Activated CD4-positive, alpha-beta T cell treated with anti-CD3 and anti-CD28 coated beads, Interleukin-2, amount 10 ng/mL, durations not matched to agents 7 days and 5 days (primary cell): Measurements from ENCODE around the gene CCNK. TPM values are rescaled to one million over a fixed set of nuclear protein-coding genes. Genes with fewer than 3 reads are reported as not detected.

Experiments used
- CTCF ChIA-PET: fragments of 350-600 bp; sonication (Branson Sonifier 250); formaldehyde crosslinking; loops from one replicate; lab custom pipeline; 2021; ENCODE audit warnings: antibody characterized with exemption; lab: Charles Lee
- POLR2A ChIA-PET: fragments of 350-600 bp; sonication (Branson Sonifier 250); formaldehyde crosslinking; loops from one replicate; lab custom pipeline; 2021; ENCODE audit warnings: antibody characterized with exemption; lab: Charles Lee
- DNase-seq: peaks from one replicate; pipeline ENCODE4 v3.0.0-alpha.2; 2020
- H3K27ac Mint-ChIP-seq: one replicate; pipeline ENCODE4 v1.8.0; 2021; ENCODE audit warnings: mild to moderate bottlenecking, moderate library complexity, mixed read lengths
- H3K27me3 Mint-ChIP-seq: one replicate; pipeline ENCODE4 v1.8.0; 2021; ENCODE audit warnings: mixed read lengths
- H3K36me3 Mint-ChIP-seq: one replicate; pipeline ENCODE4 v1.8.0; 2021; ENCODE audit warnings: low read depth, mixed read lengths
- H3K4me1 Mint-ChIP-seq: one replicate; pipeline ENCODE4 v1.8.0; 2021; ENCODE audit warnings: mixed read lengths
- H3K4me3 Mint-ChIP-seq: one replicate; pipeline ENCODE4 v1.8.0; 2021; ENCODE audit warnings: mild to moderate bottlenecking, moderate library complexity, mixed read lengths
- H3K9me3 Mint-ChIP-seq: one replicate; pipeline ENCODE4 v1.8.0; 2021; ENCODE audit warnings: mixed read lengths
- total RNA-seq, 2 experiments: library from RNA; stranded (reverse); gene quantifications; one replicate each; pipeline ENCODE4 v1.2.3, GENCODE V29; 2021

Gene CCNK
- total RNA-seq, 2 experiments from 2014 or later: 85.5 to 86.8 TPM

DNA sequence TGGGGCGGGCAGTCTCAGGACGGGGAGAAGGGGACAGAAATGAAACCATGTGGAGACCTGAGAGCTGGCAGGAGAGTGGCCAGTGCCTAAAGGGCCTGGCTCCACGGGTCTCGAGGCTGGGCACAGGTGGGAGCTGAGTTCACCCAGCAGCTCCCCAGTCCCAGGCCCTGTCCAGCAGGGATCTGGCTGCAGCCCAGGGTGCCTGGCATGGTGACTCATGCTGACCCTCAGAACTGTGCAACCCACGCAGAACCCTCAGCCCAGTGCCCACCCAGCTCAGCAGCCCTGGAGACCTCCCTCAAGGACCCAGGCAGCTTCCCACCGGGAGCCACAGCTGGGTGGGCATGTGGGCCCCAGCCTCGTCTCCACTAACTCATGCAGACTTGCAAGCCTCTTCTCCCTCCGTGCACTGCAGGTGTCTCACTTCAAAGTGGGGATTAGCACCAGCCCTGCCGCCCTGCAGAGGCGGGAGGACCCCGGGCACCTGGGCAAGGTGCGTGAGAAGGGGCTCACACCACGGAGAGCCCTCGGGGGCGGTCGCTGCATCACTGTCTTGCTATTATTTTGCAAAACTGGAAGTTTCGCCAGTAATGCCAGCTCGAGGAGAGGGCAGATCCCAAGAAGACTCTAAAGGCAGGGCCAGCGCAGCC lies 46.3 kb downstream of the CCNK start:
- Mint-ChIP-seq H3K27ac (peak overlapping the region; percentile 46), H3K27me3 (no peaks in the 10 kb centered on the region), H3K36me3 (no peaks in the 10 kb centered on the region), H3K9me3 (no peaks in the 10 kb centered on the region), H3K4me1 (peaks cover 17% of the 10 kb centered on the region), H3K4me3 (no peak overlapping the region)
- POLR2A ChIA-PET: no interaction called here
- DNase-seq: no peak
- CTCF ChIA-PET: interaction anchor here (2.0 kb wide), 1 partner anchor 106 kb away, joined by 6 read pairs; no protein-coding TSS in a partner anchor

DNA sequence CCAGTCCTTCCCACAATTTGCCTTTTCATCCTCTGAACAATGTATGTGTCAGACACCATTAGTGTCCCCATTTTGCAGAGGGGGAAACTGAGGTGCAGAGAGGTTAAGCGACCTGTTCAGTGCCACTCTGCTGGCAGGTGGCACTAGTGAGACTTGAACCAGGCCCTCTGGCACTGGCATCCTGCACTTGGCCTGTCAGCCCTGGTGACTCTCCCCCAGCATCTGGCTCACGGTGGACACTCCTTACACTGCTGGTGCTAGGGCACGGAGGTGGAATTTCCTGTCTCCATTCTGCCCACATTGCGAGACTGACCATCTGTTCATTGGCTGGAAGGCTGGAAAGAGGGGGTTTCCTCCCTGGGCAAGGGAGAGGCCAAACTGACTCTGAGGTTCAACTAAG lies 48.7 kb downstream of the CCNK start:
- H3K27ac Mint-ChIP-seq: no peak overlapping the region
- no peak overlapping the region for H3K4me3 Mint-ChIP-seq
- ChIA-PET CTCF (no interaction called here), POLR2A (no interaction called here)
- H3K36me3 Mint-ChIP-seq: no peaks in the 10 kb centered on the region
- H3K4me1 Mint-ChIP-seq: peaks cover 10% of the 10 kb centered on the region
- no peak for DNase-seq
- no peaks in the 10 kb centered on the region for H3K9me3 Mint-ChIP-seq
- H3K27me3 Mint-ChIP-seq: no peaks in the 10 kb centered on the region

DNA sequence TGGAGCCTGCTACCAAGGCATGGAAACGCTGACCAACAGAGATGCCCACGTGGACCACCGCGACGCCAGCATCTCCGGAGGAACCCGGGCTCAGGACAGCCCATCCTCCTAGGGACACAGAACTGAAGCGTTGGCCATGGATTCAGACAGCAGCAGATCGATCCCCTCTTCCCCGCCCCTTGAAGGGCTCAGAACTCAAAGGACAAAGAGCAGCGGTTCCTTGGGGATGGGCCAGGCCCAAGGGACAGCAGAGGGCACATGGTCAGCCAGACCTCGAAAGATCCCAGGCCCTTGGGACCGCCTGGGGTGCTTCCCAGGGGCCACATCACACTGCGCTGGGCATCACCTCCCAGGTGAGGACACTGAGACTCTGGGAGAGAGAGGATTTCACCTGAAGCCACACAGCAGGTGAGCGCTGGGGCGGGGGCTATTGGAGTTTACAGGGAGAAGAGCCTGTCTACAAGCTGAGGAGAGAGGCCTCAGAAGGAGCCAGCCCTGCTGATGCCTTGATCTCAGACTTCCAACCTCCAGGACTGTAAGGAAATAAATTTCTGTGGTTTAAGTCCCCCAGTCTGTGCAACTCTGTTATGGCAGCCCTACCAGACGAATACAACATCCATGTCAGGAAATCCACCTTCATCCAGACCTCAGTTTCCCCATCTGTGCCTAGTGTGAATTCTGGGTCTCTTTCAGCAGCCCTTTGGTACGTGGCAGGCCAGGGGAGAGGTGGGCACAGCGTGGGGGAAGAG lies 49.4 kb downstream of the CCNK start:
- ChIA-PET CTCF (no interaction called here), POLR2A (no interaction called here)
- no peak for DNase-seq
- H3K27ac Mint-ChIP-seq: no peak overlapping the region
- no peaks in the 10 kb centered on the region for H3K9me3 Mint-ChIP-seq
- peaks cover 4% of the 10 kb centered on the region for H3K4me1 Mint-ChIP-seq
- H3K27me3 Mint-ChIP-seq: no peaks in the 10 kb centered on the region
- H3K36me3 Mint-ChIP-seq: no peaks in the 10 kb centered on the region
- H3K4me3 Mint-ChIP-seq: no peak overlapping the region

DNA sequence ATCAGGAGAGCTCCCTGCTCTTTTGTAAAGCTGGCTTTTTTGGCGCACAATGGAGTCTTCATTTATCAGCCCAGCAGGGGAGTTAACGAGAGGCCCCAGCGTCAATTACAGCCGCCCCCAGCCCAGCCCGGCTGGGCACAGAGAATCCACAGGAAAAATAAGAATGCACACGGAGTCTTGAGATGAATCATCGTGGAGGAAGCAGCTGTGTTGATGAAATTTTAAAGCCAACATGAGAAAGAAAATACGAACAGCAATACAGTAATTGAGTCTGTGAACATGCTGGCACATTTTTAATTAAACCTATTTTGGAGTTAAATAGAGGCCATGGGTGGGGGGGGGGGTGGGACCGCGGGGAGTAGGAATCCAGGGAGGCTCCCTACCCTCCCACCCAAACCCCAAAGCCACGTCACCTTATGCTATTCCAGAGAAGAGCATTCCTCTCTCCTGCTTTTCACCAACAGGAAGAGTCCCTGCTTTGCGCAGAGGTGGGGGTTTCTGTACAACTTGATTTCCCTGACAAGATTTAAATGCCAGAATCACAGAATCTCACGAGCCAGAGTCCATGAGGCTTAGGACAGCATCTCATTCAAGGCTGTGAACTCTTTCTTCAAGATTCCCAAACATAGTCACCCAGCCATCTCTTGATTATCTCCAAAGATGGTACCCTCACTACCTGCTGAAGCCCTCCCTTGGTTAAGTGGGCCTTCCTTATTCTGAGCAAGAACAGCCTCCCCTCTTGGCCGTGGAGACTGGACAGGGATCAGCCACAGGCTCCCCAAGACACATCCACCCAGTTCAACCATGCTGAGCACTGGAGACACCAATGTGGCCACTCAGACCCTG lies 50.3 kb downstream of the CCNK start:
- no peak overlapping the region for H3K27ac Mint-ChIP-seq
- H3K4me1 Mint-ChIP-seq: no peaks in the 10 kb centered on the region
- no peak overlapping the region for H3K4me3 Mint-ChIP-seq
- POLR2A ChIA-PET: no interaction called here
- H3K36me3 Mint-ChIP-seq: no peaks in the 10 kb centered on the region
- H3K9me3 Mint-ChIP-seq: no peaks in the 10 kb centered on the region
- DNase-seq: no peak
- no peaks in the 10 kb centered on the region for H3K27me3 Mint-ChIP-seq
- CTCF ChIA-PET: interaction anchor here (0.6 kb wide), 1 partner anchor 98 kb away, joined by 3 read pairs; no protein-coding TSS in a partner anchor

DNA sequence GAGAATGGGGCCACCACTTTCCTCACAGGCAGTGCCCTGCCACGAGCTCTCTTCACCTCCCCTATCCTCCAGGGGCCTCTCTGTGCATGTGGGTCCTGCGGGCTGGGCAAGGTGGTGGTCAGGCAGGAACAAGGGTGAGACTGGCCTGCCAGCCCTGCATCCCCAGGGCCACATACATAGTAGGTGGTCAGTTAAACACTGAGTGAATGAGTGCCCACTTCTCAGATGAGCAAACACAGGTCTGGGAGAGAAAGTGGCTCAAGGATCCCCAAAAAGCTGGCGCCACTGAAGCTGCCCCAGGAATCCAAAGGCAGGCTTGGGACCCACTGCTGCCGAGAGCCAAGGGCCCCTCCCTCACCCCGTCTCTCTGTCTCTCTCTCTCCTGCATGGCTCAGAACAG lies 51.1 kb downstream of the CCNK start:
- H3K4me3 Mint-ChIP-seq: no peak overlapping the region
- H3K27ac Mint-ChIP-seq: no peak overlapping the region
- no peaks in the 10 kb centered on the region for H3K27me3 Mint-ChIP-seq
- no peaks in the 10 kb centered on the region for H3K4me1 Mint-ChIP-seq
- ChIA-PET POLR2A (no interaction called here), CTCF (interaction anchor here (1.0 kb wide), 1 partner anchor 96 kb away, joined by 4 read pairs; no protein-coding TSS in a partner anchor)
- no peaks in the 10 kb centered on the region for H3K9me3 Mint-ChIP-seq
- no peak for DNase-seq
- H3K36me3 Mint-ChIP-seq: no peaks in the 10 kb centered on the region

DNA sequence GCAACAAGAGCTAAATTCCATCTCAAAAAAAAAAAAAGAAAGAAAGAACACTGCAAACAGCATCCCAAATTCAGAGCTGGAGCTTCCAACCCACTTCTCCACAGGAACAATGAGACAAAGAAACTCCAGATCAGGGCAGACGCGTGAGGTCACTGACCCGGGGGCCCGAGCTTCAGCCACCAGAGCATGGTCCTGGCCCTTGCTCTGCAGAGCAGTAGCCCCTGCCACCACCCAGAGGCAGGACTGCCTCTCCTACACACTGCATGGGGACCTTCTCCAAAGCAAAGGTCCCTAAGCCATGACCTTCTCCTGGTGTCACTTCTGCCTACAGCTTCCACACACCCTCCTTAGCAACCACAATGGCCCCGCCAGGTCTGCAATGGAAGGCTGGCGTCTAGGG lies 53.1 kb downstream of the CCNK start:
- POLR2A ChIA-PET: no interaction called here
- CTCF ChIA-PET: no interaction called here
- no peak overlapping the region for H3K4me3 Mint-ChIP-seq
- no peaks in the 10 kb centered on the region for H3K27me3 Mint-ChIP-seq
- no peaks in the 10 kb centered on the region for H3K9me3 Mint-ChIP-seq
- no peak overlapping the region for H3K27ac Mint-ChIP-seq
- no peaks in the 10 kb centered on the region for H3K4me1 Mint-ChIP-seq
- H3K36me3 Mint-ChIP-seq: no peaks in the 10 kb centered on the region
- DNase-seq: no peak

DNA sequence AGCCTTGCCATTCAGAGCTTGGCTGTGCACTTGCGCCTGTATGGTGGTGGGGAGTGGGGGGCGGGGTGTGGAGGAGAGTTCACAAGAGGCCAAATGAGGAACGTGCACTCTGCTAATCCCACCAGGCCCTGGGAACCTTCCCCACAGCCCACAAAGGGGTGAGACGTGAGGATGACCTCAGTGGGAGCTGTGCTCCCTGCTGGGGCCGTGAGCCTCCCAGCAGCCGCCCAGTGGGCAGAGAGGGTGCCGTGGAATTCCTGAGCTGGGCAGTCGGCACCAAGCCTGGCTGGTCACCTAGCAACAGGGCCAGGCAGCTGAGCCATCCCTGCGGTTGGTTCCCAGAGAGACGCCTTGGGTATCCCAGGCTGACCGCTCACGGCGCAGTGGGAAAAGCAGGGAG lies 53.7 kb downstream of the CCNK start:
- no peak overlapping the region for H3K4me3 Mint-ChIP-seq
- POLR2A ChIA-PET: no interaction called here
- no peaks in the 10 kb centered on the region for H3K27me3 Mint-ChIP-seq
- H3K36me3 Mint-ChIP-seq: no peaks in the 10 kb centered on the region
- no peaks in the 10 kb centered on the region for H3K4me1 Mint-ChIP-seq
- CTCF ChIA-PET: interaction anchor here (0.7 kb wide), 1 partner anchor 10 kb away, joined by 3 read pairs; no protein-coding TSS in a partner anchor
- H3K27ac Mint-ChIP-seq: no peak overlapping the region
- no peak for DNase-seq
- H3K9me3 Mint-ChIP-seq: no peaks in the 10 kb centered on the region

DNA sequence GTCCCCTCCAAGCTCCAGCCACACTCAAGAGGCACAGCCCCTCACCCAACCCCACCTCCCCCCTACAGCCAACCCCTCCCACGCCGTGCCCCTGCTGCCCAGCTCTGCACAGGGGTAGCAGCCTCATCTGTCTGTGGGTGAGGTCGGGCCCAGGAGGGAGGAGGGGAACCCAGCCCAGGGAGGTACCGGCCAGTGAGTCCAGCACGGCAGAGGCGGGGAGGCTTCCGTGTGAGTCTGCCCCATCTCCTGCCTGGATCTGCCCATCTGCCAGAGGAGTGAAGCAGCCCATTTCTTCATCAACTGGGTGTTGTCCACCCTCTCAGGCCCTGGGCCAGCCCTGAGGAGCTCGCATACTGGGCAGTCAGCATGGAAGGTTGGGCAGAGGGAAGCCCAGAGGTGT lies 54.2 kb downstream of the CCNK start:
- Mint-ChIP-seq H3K4me3 (no peak overlapping the region), H3K36me3 (no peaks in the 10 kb centered on the region), H3K27ac (no peak overlapping the region), H3K9me3 (no peaks in the 10 kb centered on the region), H3K27me3 (no peaks in the 10 kb centered on the region), H3K4me1 (no peaks in the 10 kb centered on the region)
- ChIA-PET CTCF (interaction anchor here (0.7 kb wide), 1 partner anchor 10 kb away, joined by 3 read pairs; no protein-coding TSS in a partner anchor), POLR2A (no interaction called here)
- DNase-seq: no peak

DNA sequence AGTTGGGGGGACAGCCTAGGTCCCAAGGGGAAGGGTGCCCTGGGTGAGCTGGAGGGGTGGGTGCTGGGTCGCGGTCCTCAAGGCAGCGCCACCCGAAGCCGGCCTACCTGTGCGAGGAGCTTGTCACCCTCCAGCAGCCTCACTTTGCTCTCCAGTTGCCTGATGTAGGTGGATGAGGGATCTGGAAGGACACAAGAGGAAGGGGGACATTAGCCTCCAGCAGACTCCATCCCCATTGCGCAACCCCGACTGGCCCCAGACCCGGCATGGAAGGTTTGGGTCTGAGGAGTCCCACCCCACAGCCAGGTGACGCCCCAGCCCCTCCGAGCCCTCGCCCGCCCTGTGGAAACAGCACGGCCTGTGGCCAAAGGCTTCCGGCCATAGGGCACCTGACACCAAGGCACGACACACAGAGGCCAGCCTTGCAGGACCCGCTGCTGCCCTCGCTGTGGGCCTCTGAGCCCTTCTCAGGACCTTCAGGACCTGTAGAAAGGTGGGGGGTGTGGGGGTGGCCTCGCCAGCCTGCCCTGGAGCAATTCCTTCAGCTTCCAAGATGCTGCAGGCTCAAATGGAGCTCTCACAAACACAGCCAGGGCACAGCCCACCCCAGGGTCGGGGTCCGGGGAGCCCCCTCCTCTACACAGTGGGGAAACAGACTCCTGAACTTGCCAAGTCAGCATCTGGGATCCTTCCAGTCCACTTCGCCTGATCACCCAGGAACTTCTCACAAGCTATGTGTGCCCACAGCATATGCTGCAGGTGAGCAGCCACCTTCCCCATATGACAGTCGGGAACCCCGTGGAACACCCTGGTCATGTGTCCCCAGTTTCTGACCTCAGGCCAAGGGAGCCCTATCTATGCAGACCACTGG lies 54.9 kb downstream of the CCNK start:
- Mint-ChIP-seq H3K4me1 (no peaks in the 10 kb centered on the region), H3K27me3 (no peaks in the 10 kb centered on the region), H3K27ac (no peak overlapping the region), H3K36me3 (no peaks in the 10 kb centered on the region), H3K4me3 (no peak overlapping the region), H3K9me3 (no peaks in the 10 kb centered on the region)
- ChIA-PET CTCF (no interaction called here), POLR2A (no interaction called here)
- DNase-seq: no peak

DNA sequence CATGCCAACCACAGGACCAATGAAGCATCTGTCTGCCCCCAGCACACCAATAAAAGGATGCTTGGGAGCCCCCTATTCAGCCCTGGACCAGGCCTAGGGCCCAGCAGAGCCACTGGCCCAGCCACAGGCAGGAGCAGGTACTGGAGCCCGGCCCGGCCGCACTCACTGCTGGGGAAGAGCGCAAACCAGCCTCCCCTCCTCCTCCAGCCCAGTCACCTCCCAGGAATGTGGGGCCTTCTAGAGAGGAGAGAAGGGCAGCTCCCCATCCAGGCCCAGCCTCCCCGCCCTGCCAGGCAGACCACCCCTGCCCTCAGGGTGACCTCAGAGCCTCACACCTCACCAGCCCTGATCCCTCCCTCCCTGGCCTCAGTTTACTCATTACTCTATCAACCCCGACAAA lies 56.2 kb downstream of the CCNK start:
- Mint-ChIP-seq H3K27me3 (no peaks in the 10 kb centered on the region), H3K27ac (peak overlapping the region; percentile 46), H3K9me3 (no peaks in the 10 kb centered on the region), H3K4me3 (no peak overlapping the region), H3K4me1 (no peaks in the 10 kb centered on the region), H3K36me3 (no peaks in the 10 kb centered on the region)
- ChIA-PET CTCF (no interaction called here), POLR2A (no interaction called here)
- no peak for DNase-seq

DNA sequence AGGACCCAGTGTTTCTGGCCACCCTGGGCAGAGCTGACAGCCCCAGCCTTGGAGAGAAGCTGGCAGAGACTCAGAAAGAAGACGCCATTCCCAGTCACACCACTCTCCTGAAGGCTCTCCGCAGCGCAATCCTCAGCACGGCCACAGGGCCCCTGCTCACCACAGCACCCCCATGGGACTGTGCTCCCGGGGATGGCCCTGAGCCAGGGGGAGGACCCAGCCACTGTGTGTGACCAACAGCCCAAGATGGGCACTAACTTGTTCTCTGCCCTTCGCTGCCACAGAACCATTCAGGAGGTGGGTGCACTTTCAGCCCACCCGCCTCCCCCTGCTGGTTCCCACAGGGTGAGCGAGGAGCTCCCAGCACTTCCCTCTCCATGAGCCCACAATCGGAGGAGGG lies 57.1 kb downstream of the CCNK start:
- no peak for DNase-seq
- H3K27ac Mint-ChIP-seq: no peak overlapping the region
- no peaks in the 10 kb centered on the region for H3K9me3 Mint-ChIP-seq
- H3K4me3 Mint-ChIP-seq: no peak overlapping the region
- no peaks in the 10 kb centered on the region for H3K27me3 Mint-ChIP-seq
- no peaks in the 10 kb centered on the region for H3K4me1 Mint-ChIP-seq
- POLR2A ChIA-PET: no interaction called here
- CTCF ChIA-PET: no interaction called here
- no peaks in the 10 kb centered on the region for H3K36me3 Mint-ChIP-seq

DNA sequence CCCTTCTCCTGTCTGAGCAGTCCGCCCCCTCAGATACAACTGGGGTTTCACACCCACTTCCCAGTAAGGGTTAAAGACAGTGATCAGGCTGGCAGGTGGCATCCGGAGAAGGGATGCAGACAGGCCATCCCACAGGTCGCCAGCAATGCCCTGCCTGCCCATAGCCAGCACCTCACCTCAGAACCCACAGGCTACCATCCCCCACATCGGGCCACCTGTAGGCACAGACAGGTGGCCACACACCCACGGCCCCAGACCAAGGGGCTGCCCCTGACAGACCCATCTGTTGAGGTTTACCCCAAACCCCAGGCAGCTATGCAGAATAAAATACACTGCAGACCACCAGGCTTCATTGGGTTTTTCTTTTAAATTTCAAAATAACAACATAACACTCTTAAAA lies 57.5 kb downstream of the CCNK start:
- DNase-seq: no peak
- H3K36me3 Mint-ChIP-seq: no peaks in the 10 kb centered on the region

More for the DNA sequence above, 57.5 kb downstream of the CCNK start:
- no peaks in the 10 kb centered on the region for H3K9me3 Mint-ChIP-seq
- ChIA-PET POLR2A (no interaction called here), CTCF (no interaction called here)
- H3K4me3 Mint-ChIP-seq: no peak overlapping the region
- H3K27me3 Mint-ChIP-seq: no peaks in the 10 kb centered on the region
- no peak overlapping the region for H3K27ac Mint-ChIP-seq
- H3K4me1 Mint-ChIP-seq: no peaks in the 10 kb centered on the region
